ENCODE data around the gene ARHGAP30.

DNA sequence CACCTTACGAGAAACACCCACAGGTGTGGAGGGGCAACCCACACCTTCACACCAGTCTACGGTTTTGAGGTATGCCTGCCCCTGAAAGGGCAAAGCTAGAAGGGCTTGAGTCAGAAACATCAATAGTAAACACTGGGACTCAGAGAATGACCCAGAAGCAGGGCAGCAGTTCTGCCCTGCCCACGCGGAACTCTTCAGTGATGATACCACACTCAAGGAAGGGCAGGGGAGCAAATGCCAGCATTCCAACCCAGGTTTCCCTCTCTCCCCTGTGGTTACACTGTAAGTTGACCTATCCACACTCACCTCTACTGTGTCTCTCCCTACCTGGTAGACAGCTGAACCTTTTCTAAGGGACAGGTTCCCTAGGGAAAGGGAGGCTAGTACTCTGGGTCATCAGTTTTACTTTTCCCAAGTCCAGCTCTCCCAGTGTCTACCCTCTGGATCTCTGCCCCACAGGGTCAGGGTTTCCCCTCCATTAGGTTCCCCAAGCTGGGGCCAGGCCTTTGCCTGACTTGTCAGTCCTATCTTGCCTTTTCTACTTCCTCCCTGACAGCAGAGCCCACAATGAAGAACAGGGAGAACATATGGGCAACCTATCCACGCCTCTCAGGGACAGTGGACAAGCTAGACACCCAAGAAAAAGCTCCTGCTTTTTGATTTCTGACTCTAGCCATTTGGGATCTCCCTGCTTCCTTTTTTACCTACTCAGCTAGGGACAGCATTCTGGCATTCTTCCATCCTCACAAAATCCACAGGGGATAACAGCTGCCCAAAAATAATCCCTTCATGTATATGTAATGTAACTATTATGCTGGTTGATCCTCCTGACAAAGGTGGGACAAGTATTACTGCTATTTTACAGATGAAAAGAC, 51.7 kb downstream of the ARHGAP30 start:
- TF ChIP-seq, protein P1, sequence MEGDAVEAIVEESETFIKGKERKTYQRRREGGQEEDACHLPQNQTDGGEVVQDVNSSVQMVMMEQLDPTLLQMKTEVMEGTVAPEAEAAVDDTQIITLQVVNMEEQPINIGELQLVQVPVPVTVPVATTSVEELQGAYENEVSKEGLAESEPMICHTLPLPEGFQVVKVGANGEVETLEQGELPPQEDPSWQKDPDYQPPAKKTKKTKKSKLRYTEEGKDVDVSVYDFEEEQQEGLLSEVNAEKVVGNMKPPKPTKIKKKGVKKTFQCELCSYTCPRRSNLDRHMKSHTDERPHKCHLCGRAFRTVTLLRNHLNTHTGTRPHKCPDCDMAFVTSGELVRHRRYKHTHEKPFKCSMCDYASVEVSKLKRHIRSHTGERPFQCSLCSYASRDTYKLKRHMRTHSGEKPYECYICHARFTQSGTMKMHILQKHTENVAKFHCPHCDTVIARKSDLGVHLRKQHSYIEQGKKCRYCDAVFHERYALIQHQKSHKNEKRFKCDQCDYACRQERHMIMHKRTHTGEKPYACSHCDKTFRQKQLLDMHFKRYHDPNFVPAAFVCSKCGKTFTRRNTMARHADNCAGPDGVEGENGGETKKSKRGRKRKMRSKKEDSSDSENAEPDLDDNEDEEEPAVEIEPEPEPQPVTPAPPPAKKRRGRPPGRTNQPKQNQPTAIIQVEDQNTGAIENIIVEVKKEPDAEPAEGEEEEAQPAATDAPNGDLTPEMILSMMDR (IDR thresholded peaks at IDR 0.05): no peak
- no peak for TF ChIP-seq POLR2A (IDR thresholded peaks at IDR 0.05)
- no peak for TF ChIP-seq POLR2AphosphoS5 (IDR thresholded peaks at IDR 0.05)
- no peak for TF ChIP-seq EP300 (IDR thresholded peaks at IDR 0.05)
